Measurements from ENCODE around the gene RGPD6.
"Not testable (repeated sequence)": the region's sequence is repeated elsewhere in the genome, so short reads cannot be mapped to it uniquely, and the experiment has no call there.

GRCh38 chr2:110474898-110475297 is 102.1 kb downstream of the RGPD6 start:
- TF ChIP-seq, protein P1, sequence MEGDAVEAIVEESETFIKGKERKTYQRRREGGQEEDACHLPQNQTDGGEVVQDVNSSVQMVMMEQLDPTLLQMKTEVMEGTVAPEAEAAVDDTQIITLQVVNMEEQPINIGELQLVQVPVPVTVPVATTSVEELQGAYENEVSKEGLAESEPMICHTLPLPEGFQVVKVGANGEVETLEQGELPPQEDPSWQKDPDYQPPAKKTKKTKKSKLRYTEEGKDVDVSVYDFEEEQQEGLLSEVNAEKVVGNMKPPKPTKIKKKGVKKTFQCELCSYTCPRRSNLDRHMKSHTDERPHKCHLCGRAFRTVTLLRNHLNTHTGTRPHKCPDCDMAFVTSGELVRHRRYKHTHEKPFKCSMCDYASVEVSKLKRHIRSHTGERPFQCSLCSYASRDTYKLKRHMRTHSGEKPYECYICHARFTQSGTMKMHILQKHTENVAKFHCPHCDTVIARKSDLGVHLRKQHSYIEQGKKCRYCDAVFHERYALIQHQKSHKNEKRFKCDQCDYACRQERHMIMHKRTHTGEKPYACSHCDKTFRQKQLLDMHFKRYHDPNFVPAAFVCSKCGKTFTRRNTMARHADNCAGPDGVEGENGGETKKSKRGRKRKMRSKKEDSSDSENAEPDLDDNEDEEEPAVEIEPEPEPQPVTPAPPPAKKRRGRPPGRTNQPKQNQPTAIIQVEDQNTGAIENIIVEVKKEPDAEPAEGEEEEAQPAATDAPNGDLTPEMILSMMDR (conservative IDR thresholded peaks at IDR 0.05; ENCODE audit: low read depth, low read length), result not testable (repeated sequence)
- TF ChIP-seq EZH2 (IDR thresholded peaks at IDR 0.05; ENCODE audit: low read length, unreplicated experiment); EZH2phosphoT487 (IDR thresholded peaks at IDR 0.05; ENCODE audit: borderline replicate concordance, low read length): not testable (repeated sequence)
